Heart right ventricle (tissue), 16 donors: ENCODE measurements around the gene DNASE1L1. TPM values are rescaled to one million over a fixed set of nuclear protein-coding genes. Genes with fewer than 3 reads are reported as not detected.
A peak's percentile ranks its signal among the peaks of the same experiment; 100 is the strongest.

Experiments
- ATAC-seq, 8 donors: fragments of 200-7000 bp; cut with Tn5 transposase; one replicate each; pipeline ENCODE4 v1.9.1; 2020; ENCODE audit warnings: mild to moderate bottlenecking in 8 of 8, moderate library complexity in 8 of 8, moderate number of reproducible peaks in 1 of 8
- DNase-seq, 2 donors: peaks; one replicate each; pipeline ENCODE4 v3.0.0-alpha.2; 2020
- H3K27ac ChIP-seq, 10 donors: fragments of 200-600 bp; sonication (generic) in 2 of 10; one replicate each; pipeline versions ENCODE4 v1.5.0 to v1.8.0; 2020 to 2022; ENCODE audit warnings: mild to moderate bottlenecking in 3 of 10
- H3K27me3 ChIP-seq, 7 donors: fragments of 200-600 bp; one replicate each; pipeline ENCODE4 v1.8.0; 2021 to 2022; ENCODE audit warnings: mild to moderate bottlenecking in 2 of 7
- H3K36me3 ChIP-seq, 9 donors: fragments of 200-600 bp; sonication (generic) in 1 of 9; one replicate each; pipeline versions ENCODE4 v1.5.0 to v1.8.0; 2020 to 2022; ENCODE audit warnings: mild to moderate bottlenecking in 2 of 9
- H3K4me1 ChIP-seq, 9 donors: fragments of 200-600 bp; sonication (generic) in 1 of 9; one replicate each; pipeline versions ENCODE4 v1.5.0 to v1.8.0; 2020 to 2022; ENCODE audit warnings: mild to moderate bottlenecking in 4 of 9
- H3K4me3 ChIP-seq, 10 donors: fragments of 200-600 bp; sonication (generic) in 2 of 10; one replicate each; pipeline versions ENCODE4 v1.5.0 to v1.8.0; 2020 to 2022; ENCODE audit warnings: mild to moderate bottlenecking in 7 of 10, moderate library complexity in 2 of 10
- H3K9me3 ChIP-seq, 11 donors: fragments of 200-600 bp in 10 of 11; sonication (generic) in 2 of 11; one replicate each; pipeline versions ENCODE4 v1.5.0 to v1.8.0; 2013 to 2022; ENCODE audit warnings: mild to moderate bottlenecking in 2 of 11, control low read depth in 1 of 11, moderate library complexity in 1 of 11
- CTCF ChIP-seq, 9 donors: fragments of 200-600 bp; sonication (generic) in 2 of 9; IDR thresholded peaks; one replicate each; pipeline versions ENCODE4 v1.5.0 to v1.8.0; 2021 to 2022; ENCODE audit warnings: antibody characterized with exemption in 9 of 9, mild to moderate bottlenecking in 5 of 9, moderate library complexity in 1 of 9
- WGBS, 2 donors: extraction: QIAGEN DNeasy Blood & Tissue Kit; methylation state at CpG; one replicate each; pipeline ENCODE4 v1.1.7; 2013; ENCODE audit warnings: inconsistent platforms in 1 of 2; 5-methylcytosine and 5-hydroxymethylcytosine counted together
- intact Hi-C, 10 donors: fragments of 100-400 bp; cut with DNase I; formaldehyde crosslinking; loops; one replicate each; pipeline versions ENCODE4 v1.11.1 to v1.14.2; 2022
- polyA plus RNA-seq, 2 donors: library from polyadenylated mRNA; stranded (reverse); fragments of 200-250 nt; gene quantifications; one replicate each; pipeline ENCODE4 v1.2.3, GENCODE V29; 2013
- total RNA-seq, 10 donors: library from RNA; stranded (reverse); fragmentation: NEBNext Ultra II Directional in 3 of 10; extraction: Animal tissue kit (Norgen Biotek cat#: 25700) in 3 of 10; gene quantifications; one replicate each; pipeline versions ENCODE4 v1.2.1 to v1.2.4, GENCODE V29; 2021 to 2023
- donor health status: Arrhythmogenic right ventricular cardiomyopathy.
- donor health status: ischemic (EF 13 %, LVEDD 7.1; RV severe dilation, severe dysfunction).
- donor health status: healthy with polysubstance abuse.
- donor health status: DM: no; HTN: yes; CAD: no.
- donor health status: DM: no; HTN: no; CAD: no.
- donor health status: ischemic (EF 25% LVEDD 6.9; RV normal size, moderate dysfunction).
- donor health status: ischemic (EF 25% LVEDD 5.7; RV mildly dilated, moderate dysfunction).
- donor health status: healthy.
- donor health status: DM: yes; HTN: yes; CAD: no.
- donor health status: Ischemic cardiomyopathy.
- donor health status: ischemic (EF 35%, LVEDD 5.7; RV mildly dilated, moderate dysfunction).
- donor health status: nonischemic (EF 11% LVEDD 7.7; RV severe dilation, severe dysfunction).
- donor health status: DM: yes; HTN: yes; CAD: no.
- donor health status: PGD.
- donor health status: ischemic (EF 29% LVEDD 5.4; RV normal size, mild dysfunction).
- donor health status: nonischemic (EF 23%, LVEDD 6.1; RV moderate dilation, normal function).

DNASE1L1 gene
- total and polyA plus RNA-seq, 12 donors: 27.2 to 57.1 (median 46.9) TPM

GRCh38 chrX:154357205-154357604 lies 51.8 kb downstream of the DNASE1L1 start:
- no peak for ATAC-seq
- DNase-seq: no peak
- Histone ChIP-seq H3K9me3 (no peaks in the 10 kb centered on the region), H3K27ac (no peak overlapping the region), H3K4me1 (peaks cover 0 to 39% (median 3%) of the 10 kb centered on the region in 9 donors), H3K4me3 (no peak overlapping the region), H3K36me3 (peaks cover 0 to 100% (median 64%) of the 10 kb centered on the region in 9 donors), H3K27me3 (no peaks in the 10 kb centered on the region)
- intact Hi-C loops: no loop called here
- WGBS, 2 donors: 75 to 82% methylated on average over 25 to 27 of the region's 27 CpGs
- TF ChIP-seq CTCF (IDR thresholded peaks at IDR 0.05): no peak

GRCh38 chrX:154356596-154356995 lies 52.5 kb downstream of the DNASE1L1 start:
- 57 to 71% methylated on average over 5 to 13 of the region's 13 CpGs for WGBS, 2 donors
- no peak for DNase-seq
- Histone ChIP-seq H3K36me3 (peaks cover 0 to 100% (median 59%) of the 10 kb centered on the region in 9 donors), H3K9me3 (no peaks in the 10 kb centered on the region), H3K4me1 (peaks cover 0 to 39% (median 6%) of the 10 kb centered on the region in 9 donors), H3K27me3 (no peaks in the 10 kb centered on the region), H3K4me3 (no peak overlapping the region), H3K27ac (no peak overlapping the region)
- no peak for TF ChIP-seq CTCF (IDR thresholded peaks at IDR 0.05)
- ATAC-seq: no peak
- intact Hi-C loops: no loop called here

- ATAC-seq: peak in 2 of 8 donors; percentile 5 to 9
- Histone ChIP-seq H3K27ac (no peak overlapping the region), H3K9me3 (no peaks in the 10 kb centered on the region), H3K36me3 (peaks cover 0 to 100% (median 54%) of the 10 kb centered on the region in 9 donors), H3K4me1 (peaks cover 0 to 39% (median 6%) of the 10 kb centered on the region in 9 donors), H3K4me3 (no peak overlapping the region), H3K27me3 (no peaks in the 10 kb centered on the region)
- TF ChIP-seq CTCF (IDR thresholded peaks at IDR 0.05): no peak
- intact Hi-C loops: no loop called here
- 30 to 54% methylated on average over 4 to 12 of the region's 12 CpGs for WGBS, 2 donors
- no peak for DNase-seq
Observed at GRCh38 chrX:154355776-154356140, 53.3 kb downstream of the DNASE1L1 start.

- Histone ChIP-seq H3K4me1 (peaks cover 0 to 34% (median 6%) of the 10 kb centered on the region in 9 donors), H3K36me3 (peaks cover 0 to 100% (median 51%) of the 10 kb centered on the region in 9 donors), H3K27me3 (no peaks in the 10 kb centered on the region), H3K9me3 (no peaks in the 10 kb centered on the region), H3K27ac (no peak overlapping the region), H3K4me3 (no peak overlapping the region)
- DNase-seq: no peak
- no peak for TF ChIP-seq CTCF (IDR thresholded peaks at IDR 0.05)
- intact Hi-C loops: no loop called here
- WGBS, 2 donors: 61 to 71% methylated on average over 24 to 30 of the region's 30 CpGs
- ATAC-seq: peak in 2 of 8 donors; percentile 1 to 9
Observed at GRCh38 chrX:154355094-154355775, 53.8 kb downstream of the DNASE1L1 start.
